ENCODE measurements around the gene BORCS6. TPM values are rescaled to one million over a fixed set of nuclear protein-coding genes. Genes with fewer than 3 reads are reported as not detected.

BORCS6 gene
- total and polyA plus RNA-seq, 2 experiments from 2014 or later, result 1.8 to 7.1 TPM

GRCh38 chr17:8138672-8139371, 51.2 kb downstream of the BORCS6 start:
- Mint-ChIP-seq H3K27me3 (ENCODE audit: insufficient read depth, low read depth, poor library complexity) (peaks cover 8% of the 10 kb centered on the region), H3K9me3 (peaks cover 4% of the 10 kb centered on the region; the same call in 1 of the 3 replicates), H3K27ac (no peak overlapping the region), H3K36me3 (ENCODE audit: low read depth) (peaks cover 17% of the 10 kb centered on the region), H3K4me3 (no peak overlapping the region), H3K4me1 (peaks cover 6% of the 10 kb centered on the region; the same call in 2 of the 3 replicates)
- Histone ChIP-seq H3K36me3 (ENCODE audit: insufficient read depth) (peaks cover 7% of the 10 kb centered on the region; the same call in 1 of the 2 replicates), H3K27me3 (ENCODE audit: insufficient read depth) (peaks cover 21% of the 10 kb centered on the region), H3K27ac (ENCODE audit: low read depth) (peak overlapping the region; percentile 88), H3K9me2 (ENCODE audit: insufficient read depth) (no peaks in the 10 kb centered on the region), H3F3A (replicated peaks; ENCODE audit: low read depth) (peaks cover 32% of the 10 kb centered on the region), H3K79me2 (replicated peaks; ENCODE audit: insufficient read depth) (no peaks in the 10 kb centered on the region), H2AFZ (no peak overlapping the region), H3K4me1 (ENCODE audit: insufficient read depth) (peaks cover 13% of the 10 kb centered on the region), H3K4me3 (peak overlapping the region; percentile 82), H3K4me2 (peak overlapping the region; percentile 91), H4K20me1 (replicated peaks; ENCODE audit: insufficient read depth) (no peaks in the 10 kb centered on the region)
- ATAC-seq, result peak; percentile 92
- TF ChIP-seq NANOG (IDR thresholded peaks at IDR 0.05; ENCODE audit: borderline replicate concordance) (no peak), POLR2AphosphoS5 (IDR thresholded peaks at IDR 0.05; ENCODE audit: low read depth) (no peak), ETS1 (IDR thresholded peaks at IDR 0.05) (peak; percentile 61; the same call in 1 of the 2 replicates), CREB1 (CRISPR knock-in tag; IDR thresholded peaks at IDR 0.05; ENCODE audit: low read depth) (peak; percentile 75), CTCF (conservative IDR thresholded peaks at IDR 0.05; ENCODE audit: low read depth in 2 of 2) (peak; percentile 74 to 81), JUNB (IDR thresholded peaks at IDR 0.05; ENCODE audit: unreplicated experiment) (no peak), ZNF462 (CRISPR knock-in tag; IDR thresholded peaks at IDR 0.05) (no peak), EZH2phosphoT487 (IDR thresholded peaks at IDR 0.05; ENCODE audit: unreplicated experiment) (no peak), REST (IDR thresholded peaks at IDR 0.05; ENCODE audit: unreplicated experiment) (no peak), ZNF114 (CRISPR knock-in tag; IDR thresholded peaks at IDR 0.05) (no peak)
- peak; percentile 97 for DNase-seq (ENCODE audit: low spot score)

All from GM23338 (cell line).